GM12878 (cell line): ENCODE results near the gene TIMP2. TPM values are rescaled to one million over a fixed set of nuclear protein-coding genes. Genes with fewer than 3 reads are reported as not detected.

ENCODE experiments used
- ATAC-seq: fragments of 200-7000 bp; cut with Tn5 transposase; 3 replicates; pipeline ENCODE4 v1.9.1; 2020; ENCODE audit warnings: mild to moderate bottlenecking, moderate library complexity
- BruUV-seq: library from RNA; stranded (reverse); fragments of 400-500 nt; replicated peaks from 2 replicates; lab custom pipeline; 2021; lab: Mats Ljungman, UMichigan
- CTCF ChIA-PET: fragments of 300-600 bp; sonication (Branson Sonifier 250); formaldehyde crosslinking; extraction: SDS; loops from one replicate; lab custom pipeline; 2021; ENCODE audit warnings: inconsistent platforms; lab: Yijun Ruan, JAX
- POLR2A ChIA-PET: fragments of 350-600 bp; formaldehyde crosslinking; extraction: SDS; loops from one replicate; lab custom pipeline; 2021; ENCODE audit warnings: inconsistent platforms; lab: Charles Lee
- RAD21 ChIA-PET: fragments of 300-600 bp; sonication (Branson Sonifier 250); formaldehyde crosslinking; loops from one replicate; lab custom pipeline; 2023; ENCODE audit warnings: antibody characterized with exemption; ENCODE audit not compliant: unreplicated experiment; lab: Charles Lee
- SMC1A ChIA-PET: fragments of 300-600 bp; sonication (Branson Sonifier 250); formaldehyde crosslinking; loops from one replicate; lab custom pipeline; 2023; ENCODE audit not compliant: unreplicated experiment, uncharacterized antibody; lab: Charles Lee
- DNase-seq: peaks from one replicate; pipeline ENCODE4 v3.0.0-alpha.2; 2011; ENCODE audit warnings: low read depth, low spot score
- FAIRE-seq: peaks from 3 replicates; lab custom pipeline; 2011; peaks lifted over from hg19 to GRCh38; lab: Jason Lieb, UNC
- H2AFZ ChIP-seq: 2 replicates; pipeline ENCODE4 v1.6.0; 2011; ENCODE audit warnings: low read depth, low read length, control low read depth; ENCODE audit not compliant: control insufficient read depth
- H3K27ac ChIP-seq: 2 replicates; pipeline ENCODE4 v1.5.1; 2011; ENCODE audit warnings: control low read depth; ENCODE audit not compliant: control insufficient read depth, insufficient read depth
- H3K27me3 ChIP-seq, 2 experiments: replicated peaks in 1 of 2; 2 replicates each; pipeline versions ENCODE4 v1.6.0 to v1.6.1; 2011; ENCODE audit warnings: low read length in 1 of 2; ENCODE audit not compliant: control insufficient read depth in 2 of 2, insufficient read depth in 2 of 2
- H3K36me3 ChIP-seq, 2 experiments: 2 replicates each; pipeline ENCODE4 v1.5.1; 2011; ENCODE audit warnings: low read length in 1 of 2; ENCODE audit not compliant: control insufficient read depth in 2 of 2, insufficient read depth in 2 of 2
- H3K4me1 ChIP-seq: 2 replicates; pipeline ENCODE4 v1.6.1; 2011; ENCODE audit warnings: mild to moderate bottlenecking, low read length, moderate library complexity, mixed read lengths; ENCODE audit not compliant: control insufficient read depth, insufficient read depth
- H3K4me2 ChIP-seq: 2 replicates; pipeline ENCODE4 v1.6.0; 2011; ENCODE audit warnings: control low read depth; ENCODE audit not compliant: control insufficient read depth, insufficient read depth
- H3K4me3 ChIP-seq: fragments of 200-600 bp; sonication (generic); 2 replicates; pipeline ENCODE4 v1.5.1; 2016
- H3K79me2 ChIP-seq: 2 replicates; pipeline ENCODE4 v1.6.0; 2011; ENCODE audit warnings: low read length; ENCODE audit not compliant: control insufficient read depth, insufficient read depth
- H3K9ac ChIP-seq: 2 replicates; pipeline ENCODE4 v1.8.0; 2011; ENCODE audit warnings: low read length, control low read depth, mixed read lengths; ENCODE audit not compliant: control insufficient read depth, insufficient read depth
- H3K9me3 ChIP-seq: replicated peaks from 3 replicates; pipeline ENCODE4 v1.5.1; 2011; ENCODE audit warnings: mild to moderate bottlenecking, low read length; ENCODE audit not compliant: control insufficient read depth, insufficient read depth
- H4K20me1 ChIP-seq: 2 replicates; pipeline ENCODE4 v1.6.0; 2011; ENCODE audit not compliant: control insufficient read depth, insufficient read depth
- CHD1 ChIP-seq: IDR thresholded peaks from 2 replicates; pipeline ENCODE4 v1.6.1; 2012; ENCODE audit warnings: low read depth, low read length, improper control_type of control experiment
- EZH2 ChIP-seq: IDR thresholded peaks from 2 replicates; pipeline ENCODE4 v1.6.1; 2012; ENCODE audit warnings: low read depth, mild to moderate bottlenecking, control low read depth, inconsistent platforms, low read length, borderline replicate concordance; ENCODE audit not compliant: control insufficient read depth
- GABPA ChIP-seq: IDR thresholded peaks from 2 replicates; pipeline ENCODE4 v1.6.1; 2014; ENCODE audit warnings: antibody characterized with exemption, low read depth, mild to moderate bottlenecking, inconsistent platforms
- HCFC1 ChIP-seq: fragments of 150-350 bp; IDR thresholded peaks from 2 replicates; pipeline ENCODE4 v1.6.1; 2014; ENCODE audit warnings: low read length
- KAT2A ChIP-seq: conservative IDR thresholded peaks from 2 replicates; pipeline ENCODE4 v1.6.1; 2011; ENCODE audit warnings: low read depth, low read length; ENCODE audit not compliant: control insufficient read depth
- SREBF2 ChIP-seq: IDR thresholded peaks from 2 replicates; pipeline ENCODE4 v1.6.1; 2012; ENCODE audit warnings: mild to moderate bottlenecking, low read length
- TARDBP ChIP-seq: IDR thresholded peaks from 2 replicates; pipeline ENCODE4 v1.6.1; 2016; ENCODE audit warnings: borderline replicate concordance
- ZNF274 ChIP-seq: IDR thresholded peaks from one replicate; pipeline ENCODE4 v1.8.0; 2011; ENCODE audit not compliant: insufficient read length, insufficient read depth
- ZSCAN29 ChIP-seq: fragments of 450-650 bp; IDR thresholded peaks from 2 replicates; pipeline ENCODE4 v1.6.1; 2017; ENCODE audit warnings: mild to moderate bottlenecking, moderate library complexity
- ZZZ3 ChIP-seq: IDR thresholded peaks from 2 replicates; pipeline ENCODE4 v1.6.1; 2011; ENCODE audit warnings: low read depth; ENCODE audit not compliant: control insufficient read depth, insufficient read length
- WGBS: methylation state at CpG from one replicate; pipeline ENCODE4 v1.1.6; 2016; ENCODE audit warnings: low lambda C conversion rate; ENCODE audit not compliant: insufficient replicate concordance, insufficient coverage; ENCODE audit errors: missing lambda C conversion rate; 5-methylcytosine and 5-hydroxymethylcytosine counted together
- in situ Hi-C: fragments of 300-500 bp; cut with MboI; formaldehyde crosslinking; loops from 9 replicates; pipeline ENCODE4 v1.14.3; 2018; ENCODE audit warnings: mixed read lengths
- intact Hi-C: fragments of 100-400 bp; cut with micrococcal nuclease; formaldehyde crosslinking; loops from one replicate; pipeline ENCODE4 v1.14.2; 2022; ENCODE audit not compliant: unreplicated experiment
- polyA plus RNA-seq, 11 experiments: library from polyadenylated mRNA; depleted of rRNA in 4 of 11; unstranded in 6 of 11; stranded (reverse) in 5 of 11; fragments of >200 nt; fragmentation: Nextera tagmentation in 4 of 11; fragmentation: Illumina TruSeq in 1 of 11; extraction: Ambion mirVana in 4 of 11; extraction: Trizol in 1 of 11; gene quantifications; 1 replicate in 1 of 11; 2 replicates in 10 of 11; pipeline versions ENCODE4 v1.2.1 to v1.2.3, GENCODE V29; 2011 to 2016; ENCODE audit warnings: inconsistent platforms in 2 of 11, missing spikeins in 2 of 11, low read depth in 1 of 11
- total RNA-seq, 4 experiments: library from RNA; depleted of rRNA in 3 of 4; stranded (reverse); fragments of >200 nt in 3 of 4; fragmentation: Illumina TruSeq in 1 of 4; extraction: Trizol in 1 of 4; gene quantifications; 2 replicates each; pipeline versions ENCODE4 v1.2.1 to v1.2.3, GENCODE V29; 2013 to 2021

The TIMP2 gene
- total and polyA plus RNA-seq, 10 of the 15 experiments (the other 5 are each of a cell fraction or from before 2014, with no cell fraction given): 0.03 to 0.41 (median 0.04) TPM; not detected in 7

GRCh38 chr17:78849026-78849425 is 76.2 kb downstream of the TIMP2 start:
- FAIRE-seq (no peak), DNase-seq (no peak), ATAC-seq (no peak)
- no peak overlapping the region for H3K4me3 ChIP-seq
- SMC1A ChIA-PET: no interaction called here
- H3K9me3 ChIP-seq: no peaks in the 10 kb centered on the region
- TF ChIP-seq SREBF2 (no peak), HCFC1 (no peak), CHD1 (no peak), EZH2 (no peak)
- no TSS peak for BruUV-seq
- intact Hi-C loops: no loop called here
- H3K4me1 ChIP-seq: no peaks in the 10 kb centered on the region; the same call in 1 of the 2 replicates
- H2AFZ ChIP-seq: no peak overlapping the region
- H3K27me3 ChIP-seq: no peaks in the 10 kb centered on the region
- CTCF ChIA-PET: no interaction called here
- H3K79me2 ChIP-seq: no peaks in the 10 kb centered on the region
- no peaks in the 10 kb centered on the region for H4K20me1 ChIP-seq
- H3K4me2 ChIP-seq: no peak overlapping the region
- RAD21 ChIA-PET: no interaction called here
- POLR2A ChIA-PET: no interaction called here
- H3K36me3 ChIP-seq: no peaks in the 10 kb centered on the region
- H3K9ac ChIP-seq: no peak overlapping the region
- in situ Hi-C loops: loop anchor here (5.0 kb wide), 1 partner anchor 48 kb away; no protein-coding TSS in a partner anchor
- 94% methylated on average over 5 of the region's 5 CpGs for WGBS
- no peak overlapping the region for H3K27ac ChIP-seq

- intact Hi-C loops: no loop called here
- ChIA-PET SMC1A (no interaction called here), CTCF (interaction anchor here (1.3 kb wide), 1 partner anchor 19 kb away, joined by 3 read pairs; no protein-coding TSS in a partner anchor), POLR2A (no interaction called here), RAD21 (no interaction called here)
- BruUV-seq: no TSS peak
- DNase-seq (no peak), FAIRE-seq (no peak), ATAC-seq (no peak)
- no peaks in the 10 kb centered on the region for H3K9me3 ChIP-seq
- H4K20me1 ChIP-seq: no peaks in the 10 kb centered on the region
- 95% methylated on average over 3 of the region's 3 CpGs for WGBS
- no peak overlapping the region for H3K9ac ChIP-seq
- no peaks in the 10 kb centered on the region; the same call in 1 of the 2 replicates for H3K4me1 ChIP-seq
- no peak overlapping the region for H3K4me3 ChIP-seq
- no peak overlapping the region for H3K4me2 ChIP-seq
- TF ChIP-seq SREBF2 (no peak), ZNF274 (no peak), KAT2A (no peak), GABPA (no peak), TARDBP (no peak), ZZZ3 (no peak), ZSCAN29 (no peak)
- H3K27ac ChIP-seq: no peak overlapping the region
- H3K79me2 ChIP-seq: no peaks in the 10 kb centered on the region
- H3K36me3 ChIP-seq: no peaks in the 10 kb centered on the region
- no peak overlapping the region for H2AFZ ChIP-seq
- H3K27me3 ChIP-seq: no peaks in the 10 kb centered on the region
- in situ Hi-C loops: loop anchor here (5.0 kb wide), 1 partner anchor 50 kb away; no protein-coding TSS in a partner anchor
These were observed 78.1 kb downstream of the TIMP2 start for GRCh38 chr17:78847052-78847451.
